ENCODE results near the gene DSC2.

GRCh38 chr18:31064130-31064529 is 38.1 kb downstream of the DSC2 start:
- TF ChIP-seq ISL1 (CRISPR knock-in tag; IDR thresholded peaks at IDR 0.05) (no peak), OSR1 (CRISPR knock-in tag; IDR thresholded peaks at IDR 0.05) (no peak), PATZ1 (CRISPR knock-in tag; IDR thresholded peaks at IDR 0.05; ENCODE audit: borderline replicate concordance) (no peak)

Data from SK-N-SH treated with all-trans-retinoic acid at 6 μM for 48 hours (cell line).